ENCODE measurements around the gene MT1B.

MT1B gene

DNA sequence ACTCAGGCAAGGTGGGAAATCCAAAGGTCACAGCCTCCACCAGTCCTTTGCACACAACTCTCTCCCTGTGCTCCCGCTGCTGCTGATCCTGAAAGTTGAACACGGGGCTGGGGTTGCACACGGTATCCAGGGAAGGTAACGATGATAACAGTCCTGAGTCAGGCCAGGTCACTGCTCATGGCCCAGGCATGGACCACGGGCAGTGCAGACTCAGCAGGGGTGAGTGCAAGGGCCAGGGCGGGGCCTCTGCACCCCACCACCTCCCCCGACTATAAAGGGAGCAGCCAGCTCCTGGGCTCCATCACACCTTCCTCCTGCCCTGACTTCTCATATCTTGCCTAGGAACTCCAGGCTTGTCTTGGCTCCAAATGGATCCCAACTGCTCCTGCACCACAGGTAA, at the start of gene MT1B:
Gene MT1B (plus strand): TSS at position 301 of the 400 bp plus-strand sequence. CDS start 68 bp downstream, at position 369.
- TF ChIP-seq, protein P1, sequence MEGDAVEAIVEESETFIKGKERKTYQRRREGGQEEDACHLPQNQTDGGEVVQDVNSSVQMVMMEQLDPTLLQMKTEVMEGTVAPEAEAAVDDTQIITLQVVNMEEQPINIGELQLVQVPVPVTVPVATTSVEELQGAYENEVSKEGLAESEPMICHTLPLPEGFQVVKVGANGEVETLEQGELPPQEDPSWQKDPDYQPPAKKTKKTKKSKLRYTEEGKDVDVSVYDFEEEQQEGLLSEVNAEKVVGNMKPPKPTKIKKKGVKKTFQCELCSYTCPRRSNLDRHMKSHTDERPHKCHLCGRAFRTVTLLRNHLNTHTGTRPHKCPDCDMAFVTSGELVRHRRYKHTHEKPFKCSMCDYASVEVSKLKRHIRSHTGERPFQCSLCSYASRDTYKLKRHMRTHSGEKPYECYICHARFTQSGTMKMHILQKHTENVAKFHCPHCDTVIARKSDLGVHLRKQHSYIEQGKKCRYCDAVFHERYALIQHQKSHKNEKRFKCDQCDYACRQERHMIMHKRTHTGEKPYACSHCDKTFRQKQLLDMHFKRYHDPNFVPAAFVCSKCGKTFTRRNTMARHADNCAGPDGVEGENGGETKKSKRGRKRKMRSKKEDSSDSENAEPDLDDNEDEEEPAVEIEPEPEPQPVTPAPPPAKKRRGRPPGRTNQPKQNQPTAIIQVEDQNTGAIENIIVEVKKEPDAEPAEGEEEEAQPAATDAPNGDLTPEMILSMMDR (IDR thresholded peaks at IDR 0.05; ENCODE audit: borderline replicate concordance, control extremely low read depth, extremely low read depth, insufficient read depth, missing control alignments): no peak
- DNase-seq (ENCODE audit: low spot score): no peak
- in situ Hi-C loops (cut with MboI; ENCODE audit: low sequenced_read_pairs, unreplicated experiment): no loop called here

DNA sequence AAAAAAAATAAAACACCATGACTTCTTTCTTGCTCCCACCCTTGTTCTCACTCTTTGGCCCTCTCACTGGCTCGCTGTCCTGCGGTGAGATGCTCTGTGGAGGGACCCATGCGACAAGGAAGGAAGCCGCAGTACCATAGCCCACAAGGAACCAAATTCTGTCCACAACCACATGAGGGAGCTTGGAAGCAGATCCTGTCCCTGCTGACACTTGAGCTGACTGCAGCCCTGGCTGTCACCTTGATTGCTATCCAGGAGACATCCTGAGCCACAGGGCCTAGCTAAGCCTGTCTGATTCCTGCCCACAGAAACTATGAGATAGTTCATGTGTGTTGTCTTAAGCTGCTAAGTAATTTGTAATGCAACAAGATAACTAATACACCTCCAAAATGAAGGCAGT, 48.1 kb upstream of the MT1B start:
- DNase-seq (ENCODE audit: low spot score): no peak
- in situ Hi-C loops (cut with MboI; ENCODE audit: low sequenced_read_pairs, unreplicated experiment): no loop called here
- TF ChIP-seq, protein P1 (IDR thresholded peaks at IDR 0.05; ENCODE audit: borderline replicate concordance, control extremely low read depth, extremely low read depth, insufficient read depth, missing control alignments): no peak

DNA sequence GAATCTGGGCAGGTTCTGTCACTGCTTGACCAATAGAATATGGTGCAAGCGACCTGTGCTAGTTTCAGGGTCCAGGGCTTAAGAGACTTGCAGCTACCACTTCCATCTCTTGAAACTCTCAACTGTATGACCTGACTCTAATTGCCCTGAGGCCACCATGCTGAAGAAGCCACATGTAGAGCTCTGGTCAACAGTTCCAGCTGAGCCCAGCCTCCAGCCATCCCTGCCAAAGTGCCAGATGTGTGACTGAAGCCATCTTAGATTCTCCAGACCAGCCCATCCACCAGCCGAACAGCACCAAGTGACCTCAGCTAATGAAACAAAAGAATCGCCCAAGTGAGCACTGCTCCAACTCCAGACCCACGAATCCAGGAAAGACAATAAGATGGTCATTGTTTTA, 46.7 kb upstream of the MT1B start:
- DNase-seq (ENCODE audit: low spot score): no peak
- TF ChIP-seq, protein P1 (IDR thresholded peaks at IDR 0.05; ENCODE audit: borderline replicate concordance, control extremely low read depth, extremely low read depth, insufficient read depth, missing control alignments): no peak
- in situ Hi-C loops (cut with MboI; ENCODE audit: low sequenced_read_pairs, unreplicated experiment): no loop called here

DNA sequence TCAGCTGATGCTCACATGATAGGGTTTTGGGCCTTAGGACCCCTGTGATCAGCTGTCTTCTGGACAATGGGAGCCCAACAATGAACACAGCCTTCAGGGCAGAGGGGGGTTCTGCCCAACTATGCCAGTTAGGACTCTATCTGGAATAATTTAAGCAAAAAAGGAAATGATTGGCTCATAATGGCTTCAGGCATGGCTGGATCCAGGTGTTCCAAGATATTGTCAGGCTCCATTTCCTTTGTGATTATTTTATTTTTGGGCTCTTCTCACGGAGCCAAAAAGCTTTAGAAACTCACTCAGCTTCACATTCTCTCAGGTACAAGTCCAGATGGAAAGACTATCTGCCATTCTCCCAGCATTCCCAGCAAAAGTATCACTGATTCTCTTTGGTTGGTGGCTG, 46.2 kb upstream of the MT1B start:
- TF ChIP-seq, protein P1 (IDR thresholded peaks at IDR 0.05; ENCODE audit: borderline replicate concordance, control extremely low read depth, extremely low read depth, insufficient read depth, missing control alignments): no peak
- in situ Hi-C loops (cut with MboI; ENCODE audit: low sequenced_read_pairs, unreplicated experiment): no loop called here
- DNase-seq (ENCODE audit: low spot score): no peak

DNA sequence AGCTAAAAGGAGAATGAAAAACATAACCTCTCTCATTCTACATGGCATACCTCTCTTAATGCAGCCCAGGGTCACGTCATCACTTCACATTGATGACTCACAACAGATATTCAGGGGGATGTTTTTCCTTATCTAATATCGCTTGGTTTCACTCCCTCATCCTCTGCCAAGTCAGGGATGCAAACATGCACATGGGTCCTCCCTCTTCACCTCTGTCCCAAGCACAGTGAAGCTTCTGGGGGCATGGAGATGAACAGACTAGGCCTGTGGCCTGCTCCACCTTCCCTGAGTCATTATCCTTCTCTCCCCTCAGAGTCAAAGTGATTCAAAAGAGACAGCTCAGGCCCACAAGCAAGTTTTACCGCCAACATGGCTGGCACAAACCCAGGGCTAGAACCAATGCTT, 45.6 kb upstream of the MT1B start:
- no peak for DNase-seq (ENCODE audit: low spot score)
- TF ChIP-seq, protein P1 (IDR thresholded peaks at IDR 0.05; ENCODE audit: borderline replicate concordance, control extremely low read depth, extremely low read depth, insufficient read depth, missing control alignments): no peak
- in situ Hi-C loops (cut with MboI; ENCODE audit: low sequenced_read_pairs, unreplicated experiment): no loop called here

DNA sequence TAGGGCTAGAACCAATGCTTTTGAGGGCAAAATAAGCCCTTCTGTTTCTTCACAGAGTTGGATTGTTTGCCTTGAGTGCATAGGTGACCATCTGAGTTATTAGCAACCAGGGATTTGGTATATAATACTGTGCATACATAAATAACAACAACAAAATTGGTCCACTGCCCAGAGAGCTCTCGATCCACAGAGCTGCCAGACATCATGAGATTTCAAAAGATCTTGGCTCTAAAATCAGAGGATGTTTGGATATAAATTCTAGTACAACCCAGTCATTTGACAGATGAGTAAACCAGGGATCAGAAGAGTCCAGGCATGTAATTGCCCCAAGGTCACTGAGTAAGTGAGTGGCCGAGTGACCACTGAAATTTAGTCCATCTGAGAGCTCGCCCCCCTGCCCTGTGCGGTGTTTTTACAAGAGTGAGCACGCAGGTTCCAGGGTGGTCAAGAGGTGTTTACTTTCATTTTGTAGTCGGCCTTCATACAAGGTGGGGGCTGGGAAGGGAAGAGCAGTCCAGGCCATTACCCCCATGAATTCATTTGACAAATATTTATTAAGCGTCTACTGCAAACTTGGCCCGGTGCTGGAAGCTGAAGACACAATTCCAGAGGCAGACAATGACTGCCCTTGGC, 45.1 kb upstream of the MT1B start:
- in situ Hi-C loops (cut with MboI; ENCODE audit: low sequenced_read_pairs, unreplicated experiment): no loop called here
- DNase-seq (ENCODE audit: low spot score): no peak
- TF ChIP-seq, protein P1 (IDR thresholded peaks at IDR 0.05; ENCODE audit: borderline replicate concordance, control extremely low read depth, extremely low read depth, insufficient read depth, missing control alignments): no peak
